Astrocyte (in vitro differentiated cells and primary cell): ENCODE data around the gene ZNF385C.

Experiments used
- EZH2 ChIP-seq: IDR thresholded peaks from 2 replicates; pipeline ENCODE4 v1.6.1; 2012; ENCODE audit warnings: mild to moderate bottlenecking, low read length, inconsistent platforms; ENCODE audit not compliant: insufficient read depth
- TF ChIP-seq, protein P1 (sequence below): IDR thresholded peaks from 2 replicates; pipeline ENCODE4 v1.5.1; 2011; ENCODE audit warnings: low read depth, mild to moderate bottlenecking, inconsistent platforms, low read length, moderate library complexity; ENCODE audit not compliant: insufficient read depth

GRCh38 chr17:42094375-42095069 lies 3.8 kb downstream of the ZNF385C start:
- TF ChIP-seq, protein P1, sequence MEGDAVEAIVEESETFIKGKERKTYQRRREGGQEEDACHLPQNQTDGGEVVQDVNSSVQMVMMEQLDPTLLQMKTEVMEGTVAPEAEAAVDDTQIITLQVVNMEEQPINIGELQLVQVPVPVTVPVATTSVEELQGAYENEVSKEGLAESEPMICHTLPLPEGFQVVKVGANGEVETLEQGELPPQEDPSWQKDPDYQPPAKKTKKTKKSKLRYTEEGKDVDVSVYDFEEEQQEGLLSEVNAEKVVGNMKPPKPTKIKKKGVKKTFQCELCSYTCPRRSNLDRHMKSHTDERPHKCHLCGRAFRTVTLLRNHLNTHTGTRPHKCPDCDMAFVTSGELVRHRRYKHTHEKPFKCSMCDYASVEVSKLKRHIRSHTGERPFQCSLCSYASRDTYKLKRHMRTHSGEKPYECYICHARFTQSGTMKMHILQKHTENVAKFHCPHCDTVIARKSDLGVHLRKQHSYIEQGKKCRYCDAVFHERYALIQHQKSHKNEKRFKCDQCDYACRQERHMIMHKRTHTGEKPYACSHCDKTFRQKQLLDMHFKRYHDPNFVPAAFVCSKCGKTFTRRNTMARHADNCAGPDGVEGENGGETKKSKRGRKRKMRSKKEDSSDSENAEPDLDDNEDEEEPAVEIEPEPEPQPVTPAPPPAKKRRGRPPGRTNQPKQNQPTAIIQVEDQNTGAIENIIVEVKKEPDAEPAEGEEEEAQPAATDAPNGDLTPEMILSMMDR = no peak
- TF ChIP-seq EZH2 = no peak
